K562 (cell line): ENCODE data around the gene CRLF3. TPM values are rescaled to one million over a fixed set of nuclear protein-coding genes. Genes with fewer than 3 reads are reported as not detected.
A peak's percentile ranks its signal among the peaks of the same experiment; 100 is the strongest.

Source experiments
- CBX5 ChIP-seq: IDR thresholded peaks from 2 replicates; pipeline ENCODE4 v1.6.1; 2014; ENCODE audit warnings: low read depth, borderline replicate concordance
- CCNT2 ChIP-seq: IDR thresholded peaks from 2 replicates; pipeline ENCODE4 v1.6.1; 2011; ENCODE audit warnings: borderline replicate concordance, low read depth, mild to moderate bottlenecking, moderate library complexity, mixed read lengths, low read length; ENCODE audit not compliant: insufficient read length; ENCODE audit errors: extremely low read depth
- FUS ChIP-seq: fragments of 200-400 bp; formaldehyde crosslinking; optimal IDR thresholded peaks from 2 replicates; pipeline ENCODE3; 2017; ENCODE audit warnings: low read depth, low read length
- MAZ ChIP-seq, 2 experiments: fragments of 450-650 bp in 1 of 2; sonication (generic) in 1 of 2; formaldehyde crosslinking; IDR thresholded peaks in 1 of 2; conservative IDR thresholded peaks in 1 of 2; 2 replicates each; pipeline versions ENCODE4 v1.4.0 to v1.5.0; 2020; ENCODE audit warnings: mild to moderate bottlenecking in 1 of 2, missing genetic modification reagents in 1 of 2
- RFX7 ChIP-seq: fragments of 250-450 bp; sonication (Bioruptor Pico); IDR thresholded peaks from 2 replicates; pipeline ENCODE4 v1.5.1; 2021; ENCODE audit warnings: mild to moderate bottlenecking
- TFAM ChIP-seq: fragments of 250-450 bp; sonication (Bioruptor Pico); conservative IDR thresholded peaks from 2 replicates; pipeline ENCODE4 v1.5.0; 2021; ENCODE audit warnings: mild to moderate bottlenecking, moderate library complexity
- XRCC3 ChIP-seq: fragments of 450-650 bp; IDR thresholded peaks from 2 replicates; pipeline ENCODE4 v1.6.1; 2017; ENCODE audit warnings: mild to moderate bottlenecking, moderate library complexity
- ZBTB40 ChIP-seq, 2 experiments: fragments of 450-650 bp in 1 of 2; sonication (generic) in 1 of 2; formaldehyde crosslinking in 1 of 2; IDR thresholded peaks; 2 replicates each; pipeline versions ENCODE4 v1.7.1 to v1.9.0; 2016 to 2022; ENCODE audit warnings: inconsistent platforms in 1 of 2, mild to moderate bottlenecking in 1 of 2, missing genetic modification reagents in 1 of 2
- ZNF253 ChIP-seq: fragments of 250-450 bp; sonication (Bioruptor Pico); conservative IDR thresholded peaks from 2 replicates; pipeline ENCODE4 v1.6.1; 2021; ENCODE audit warnings: mild to moderate bottlenecking
- polyA plus RNA-seq, 8 experiments: library from polyadenylated mRNA; depleted of rRNA in 4 of 8; stranded (reverse) in 5 of 8; unstranded in 3 of 8; fragments of >200 nt; fragmentation: Nextera tagmentation in 2 of 8; fragmentation: Illumina TruSeq in 1 of 8; extraction: Ambion mirVana in 2 of 8; extraction: Trizol in 1 of 8; gene quantifications; 2 replicates each; pipeline versions ENCODE4 v1.2.1 to v1.2.3, GENCODE V29; 2011 to 2014; ENCODE audit warnings: inconsistent platforms in 1 of 8, missing spikeins in 1 of 8
- total RNA-seq, 7 experiments: library from RNA; depleted of rRNA in 6 of 7; stranded (reverse); fragments of >200 nt in 6 of 7; fragmentation: Illumina TruSeq in 2 of 7; extraction: Trizol in 2 of 7; gene quantifications; 2 replicates each; pipeline versions ENCODE4 v1.2.1 to v1.2.3, GENCODE V29; 2011 to 2021; ENCODE audit warnings: low replicate concordance in 1 of 7
- TF ChIP-seq, protein P1 (sequence below): fragments of 450-650 bp; formaldehyde crosslinking; IDR thresholded peaks from 2 replicates; pipeline ENCODE4 v1.4.0; 2020; ENCODE audit warnings: mild to moderate bottlenecking, moderate library complexity
- TF ChIP-seq, protein P2 (sequence below): sonication (generic); formaldehyde crosslinking; IDR thresholded peaks from 2 replicates; pipeline ENCODE4 v1.8.1; 2022; ENCODE audit warnings: missing genetic modification reagents

The CRLF3 gene
- total and polyA plus RNA-seq, 9 of the 15 experiments (the other 6 are each of a cell fraction or from before 2014, with no cell fraction given): 13.2 to 55.9 (median 29.8) TPM

GRCh38 chr17:30831663-30832437 lies 7.4 kb upstream of the CRLF3 start, which contains the start of gene ATAD5 (continued):
- TF ChIP-seq ZBTB40 (IDR thresholded peaks at IDR 0.05) (no peak), ZBTB40 (CRISPR knock-in tag; IDR thresholded peaks at IDR 0.05) (no peak), MAZ (CRISPR knock-in tag; conservative IDR thresholded peaks at IDR 0.05 in 1 of 2, IDR thresholded peaks at IDR 0.05 in 1 of 2) (peak; percentile 17 to 35; a peak in 2 of 4 replicates), XRCC3 (no peak), CBX5 (no peak), CCNT2 (peak; percentile 42), RFX7 (CRISPR knock-in tag) (no peak), ZNF253 (CRISPR knock-in tag) (no peak), TFAM (CRISPR knock-in tag) (no peak), FUS (no peak)
- TF ChIP-seq, protein P1, sequence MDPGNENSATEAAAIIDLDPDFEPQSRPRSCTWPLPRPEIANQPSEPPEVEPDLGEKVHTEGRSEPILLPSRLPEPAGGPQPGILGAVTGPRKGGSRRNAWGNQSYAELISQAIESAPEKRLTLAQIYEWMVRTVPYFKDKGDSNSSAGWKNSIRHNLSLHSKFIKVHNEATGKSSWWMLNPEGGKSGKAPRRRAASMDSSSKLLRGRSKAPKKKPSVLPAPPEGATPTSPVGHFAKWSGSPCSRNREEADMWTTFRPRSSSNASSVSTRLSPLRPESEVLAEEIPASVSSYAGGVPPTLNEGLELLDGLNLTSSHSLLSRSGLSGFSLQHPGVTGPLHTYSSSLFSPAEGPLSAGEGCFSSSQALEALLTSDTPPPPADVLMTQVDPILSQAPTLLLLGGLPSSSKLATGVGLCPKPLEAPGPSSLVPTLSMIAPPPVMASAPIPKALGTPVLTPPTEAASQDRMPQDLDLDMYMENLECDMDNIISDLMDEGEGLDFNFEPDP (CRISPR knock-in tag): no peak
- TF ChIP-seq, protein P2, sequence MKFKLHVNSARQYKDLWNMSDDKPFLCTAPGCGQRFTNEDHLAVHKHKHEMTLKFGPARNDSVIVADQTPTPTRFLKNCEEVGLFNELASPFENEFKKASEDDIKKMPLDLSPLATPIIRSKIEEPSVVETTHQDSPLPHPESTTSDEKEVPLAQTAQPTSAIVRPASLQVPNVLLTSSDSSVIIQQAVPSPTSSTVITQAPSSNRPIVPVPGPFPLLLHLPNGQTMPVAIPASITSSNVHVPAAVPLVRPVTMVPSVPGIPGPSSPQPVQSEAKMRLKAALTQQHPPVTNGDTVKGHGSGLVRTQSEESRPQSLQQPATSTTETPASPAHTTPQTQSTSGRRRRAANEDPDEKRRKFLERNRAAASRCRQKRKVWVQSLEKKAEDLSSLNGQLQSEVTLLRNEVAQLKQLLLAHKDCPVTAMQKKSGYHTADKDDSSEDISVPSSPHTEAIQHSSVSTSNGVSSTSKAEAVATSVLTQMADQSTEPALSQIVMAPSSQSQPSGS: no peak
